Measurements from ENCODE around the gene E2F6.

GRCh38 chr2:11406267-11406957, 59.5 kb downstream of the E2F6 start:
- no peak for TF ChIP-seq CTCF (IDR thresholded peaks at IDR 0.05)
- no peak for TF ChIP-seq POLR2A (IDR thresholded peaks at IDR 0.05)
